ENCODE data around the gene BMP10. TPM values are rescaled to one million over a fixed set of nuclear protein-coding genes. Genes with fewer than 3 reads are reported as not detected.

BMP10 gene
- total and polyA plus RNA-seq, 2 of the 8 experiments (the other 6 are each of a cell fraction or from before 2014, with no cell fraction given) = not detected

Other genes with a start within 250 kb of the BMP10 start
- 3.9 and 4.0 TPM in 2 replicates for gene PROKR1, start 227.8 kb downstream of the BMP10 start, total RNA-seq (2021; fragmentation: NEBNext Ultra II Directional; extraction: Animal tissue kit (Norgen Biotek cat#: 25700))
- gene PROKR1, start 227.8 kb downstream of the BMP10 start, polyA plus RNA-seq (2011; rRNA removed) = 1.3 and 1.8 TPM in 2 replicates
- gene ARHGAP25, start 136.6 kb downstream of the BMP10 start, total RNA-seq (2021; fragmentation: NEBNext Ultra II Directional; extraction: Animal tissue kit (Norgen Biotek cat#: 25700)) = 0.42 and 1.2 TPM in 2 replicates
- gene ARHGAP25, start 136.6 kb downstream of the BMP10 start, polyA plus RNA-seq (2011; rRNA removed) = 1.00 and 2.4 TPM in 2 replicates
- not detected in 2 replicates for gene GKN2, start 81.5 kb upstream of the BMP10 start, total RNA-seq (2021; fragmentation: NEBNext Ultra II Directional; extraction: Animal tissue kit (Norgen Biotek cat#: 25700))
- not detected in 2 replicates for gene GKN2, start 81.5 kb upstream of the BMP10 start, polyA plus RNA-seq (2011; rRNA removed)
- gene GKN1, start 103.2 kb upstream of the BMP10 start, total RNA-seq (2021; fragmentation: NEBNext Ultra II Directional; extraction: Animal tissue kit (Norgen Biotek cat#: 25700)) = not detected in 2 replicates
- not detected in 2 replicates for gene GKN1, start 103.2 kb upstream of the BMP10 start, polyA plus RNA-seq (2011; rRNA removed)
- gene ANTXR1, start 141.8 kb upstream of the BMP10 start, total RNA-seq (2021; fragmentation: NEBNext Ultra II Directional; extraction: Animal tissue kit (Norgen Biotek cat#: 25700)) = 44.3 and 45.9 TPM in 2 replicates
- 14.5 and 15.8 TPM in 2 replicates for gene ANTXR1, start 141.8 kb upstream of the BMP10 start, polyA plus RNA-seq (2011; rRNA removed)